ENCODE results near the gene NFE2.
A peak's percentile ranks its signal among the peaks of the same experiment; 100 is the strongest.
"Not testable (repeated sequence)": the region's sequence is repeated elsewhere in the genome, so short reads cannot be mapped to it uniquely, and the experiment has no call there.

NFE2 gene

GRCh38 chr12:54306925-54307741 is 6.3 kb upstream of the NFE2 start:
- DNase-seq (ENCODE audit: low spot score), result no peak

GRCh38 chr12:54304187-54304810 is 3.5 kb upstream of the NFE2 start:
- no peak for DNase-seq (ENCODE audit: low spot score)

GRCh38 chr12:54303640-54304039 is 2.8 kb upstream of the NFE2 start:
- DNase-seq (ENCODE audit: low spot score), result no peak

- DNase-seq (ENCODE audit: low spot score), result no peak
Observed at GRCh38 chr12:54301428-54302048, 723 bp upstream of the NFE2 start.

- no peak for DNase-seq (ENCODE audit: low spot score)
Observed at GRCh38 chr12:54300225-54300731, 537 bp downstream of the NFE2 start.

- no peak for DNase-seq (ENCODE audit: low spot score)
Observed at GRCh38 chr12:54299515-54300224, 1.1 kb downstream of the NFE2 start.

GRCh38 chr12:54298904-54299303 is 1.9 kb downstream of the NFE2 start:
- no peak for DNase-seq (ENCODE audit: low spot score)

- DNase-seq (ENCODE audit: low spot score), result no peak
Observed at GRCh38 chr12:54296393-54297099, 4.3 kb downstream of the NFE2 start.

GRCh38 chr12:54294953-54295566 is 5.8 kb downstream of the NFE2 start:
- no peak for DNase-seq (ENCODE audit: low spot score)

- peak; percentile 91 for DNase-seq (ENCODE audit: low spot score)
Observed at GRCh38 chr12:54294152-54294952, 6.5 kb downstream of the NFE2 start.

- no peak for DNase-seq (ENCODE audit: low spot score)
Observed at GRCh38 chr12:54292931-54293241, 7.9 kb downstream of the NFE2 start.

GRCh38 chr12:54292083-54292930 is 8.5 kb downstream of the NFE2 start:
- no peak for DNase-seq (ENCODE audit: low spot score)

- no peak for DNase-seq (ENCODE audit: low spot score)
Observed at GRCh38 chr12:54287261-54288157, 13.3 kb downstream of the NFE2 start.

GRCh38 chr12:54286042-54287030 is 14.5 kb downstream of the NFE2 start:
- no peak for DNase-seq (ENCODE audit: low spot score)

GRCh38 chr12:54285150-54286041 is 15.4 kb downstream of the NFE2 start:
- no peak for DNase-seq (ENCODE audit: low spot score)

- not testable (repeated sequence) for DNase-seq (ENCODE audit: low spot score)
Observed at GRCh38 chr12:54284070-54284780, 16.6 kb downstream of the NFE2 start.
